Measurements from ENCODE around the gene OR9G1.

OR9G1 gene

DNA sequence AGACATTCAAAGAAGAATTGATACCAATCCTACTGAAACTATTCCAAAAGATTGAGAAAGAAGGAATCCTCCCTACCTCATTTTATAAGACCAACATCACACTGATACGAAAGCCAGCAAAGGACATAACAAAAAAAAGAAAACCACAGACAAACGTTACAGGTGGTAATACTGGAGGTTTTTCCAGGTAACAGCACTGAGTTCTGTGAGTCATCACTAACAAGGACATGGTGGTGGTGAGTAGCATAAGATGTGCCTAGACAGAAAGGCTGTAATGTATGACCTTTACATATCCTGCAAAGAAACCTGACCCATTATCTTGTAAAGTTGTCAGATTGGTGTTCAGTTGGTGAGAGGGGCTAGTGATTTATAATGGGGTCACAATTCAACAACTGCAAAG lies 15.3 kb downstream of the OR9G1 start:
- H3K27ac ChIP-seq (ENCODE audit: low read length): no peak overlapping the region
- H3K4me1 ChIP-seq (ENCODE audit: insufficient read depth, low read length): no peaks in the 10 kb centered on the region
- H3K36me3 ChIP-seq (ENCODE audit: insufficient read depth, low read depth, low read length): no peaks in the 10 kb centered on the region
- no peaks in the 10 kb centered on the region for H3K9me3 ChIP-seq (ENCODE audit: insufficient read depth, low read depth, low read length)
- no peaks in the 10 kb centered on the region for H3K27me3 ChIP-seq (ENCODE audit: insufficient read depth, low read length)
- H3K9ac ChIP-seq (ENCODE audit: low read depth, low read length): no peak overlapping the region
- no peak overlapping the region for H3K4me3 ChIP-seq (ENCODE audit: low read length)

DNA sequence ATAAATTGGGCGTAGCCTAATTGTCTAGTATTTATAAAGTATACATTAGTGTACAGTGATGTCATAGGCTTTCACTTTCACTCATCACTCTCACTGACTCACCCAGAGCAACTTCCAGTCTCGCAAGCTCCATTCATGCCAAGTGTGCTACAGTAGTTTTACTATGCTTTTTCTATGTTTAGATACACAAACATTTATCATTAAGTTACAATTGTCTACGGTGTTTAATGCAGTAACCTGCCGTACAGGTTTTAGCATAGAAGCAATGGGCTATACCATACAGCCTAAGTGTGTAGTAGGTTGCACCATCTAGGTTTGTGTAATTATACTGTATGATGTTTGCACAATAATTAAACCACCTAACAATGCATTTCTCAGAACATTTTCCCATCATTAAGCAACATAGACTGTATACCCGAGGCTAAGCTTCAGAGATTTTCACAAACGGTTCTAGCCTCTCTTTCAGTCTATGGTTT lies 17.5 kb downstream of the OR9G1 start:
- no peak overlapping the region for H3K9ac ChIP-seq (ENCODE audit: low read depth, low read length)
- H3K27ac ChIP-seq (ENCODE audit: low read length): no peak overlapping the region
- H3K9me3 ChIP-seq (ENCODE audit: insufficient read depth, low read depth, low read length): no peaks in the 10 kb centered on the region
- no peak overlapping the region for H3K4me3 ChIP-seq (ENCODE audit: low read length)
- H3K4me1 ChIP-seq (ENCODE audit: insufficient read depth, low read length): no peaks in the 10 kb centered on the region
- H3K27me3 ChIP-seq (ENCODE audit: insufficient read depth, low read length): no peaks in the 10 kb centered on the region
- no peaks in the 10 kb centered on the region for H3K36me3 ChIP-seq (ENCODE audit: insufficient read depth, low read depth, low read length)

DNA sequence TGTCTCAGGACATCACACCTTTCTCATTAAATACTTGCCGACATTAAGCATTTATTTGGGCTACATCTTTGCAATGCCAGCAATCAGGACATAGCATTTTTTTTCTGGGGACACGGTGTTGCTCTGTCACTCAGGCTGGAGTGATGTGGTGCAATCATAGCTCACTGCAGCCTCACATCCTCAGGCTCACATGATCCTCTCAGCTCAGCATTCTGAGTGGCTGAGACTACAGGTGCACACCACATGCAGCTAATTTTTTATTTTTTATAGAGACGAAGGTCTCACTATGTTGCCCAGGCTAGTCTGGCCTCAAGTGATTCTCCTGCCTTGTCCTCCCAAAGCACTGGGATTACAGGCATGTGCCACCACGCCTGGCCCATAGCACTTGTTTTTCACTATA lies 21.6 kb downstream of the OR9G1 start:
- H3K4me3 ChIP-seq (ENCODE audit: low read length): no peak overlapping the region
- H3K9ac ChIP-seq (ENCODE audit: low read depth, low read length): no peak overlapping the region
- H3K36me3 ChIP-seq (ENCODE audit: insufficient read depth, low read depth, low read length): no peaks in the 10 kb centered on the region
- H3K27me3 ChIP-seq (ENCODE audit: insufficient read depth, low read length): no peaks in the 10 kb centered on the region
- no peaks in the 10 kb centered on the region for H3K9me3 ChIP-seq (ENCODE audit: insufficient read depth, low read depth, low read length)
- H3K27ac ChIP-seq (ENCODE audit: low read length): no peak overlapping the region
- no peaks in the 10 kb centered on the region for H3K4me1 ChIP-seq (ENCODE audit: insufficient read depth, low read length)

DNA sequence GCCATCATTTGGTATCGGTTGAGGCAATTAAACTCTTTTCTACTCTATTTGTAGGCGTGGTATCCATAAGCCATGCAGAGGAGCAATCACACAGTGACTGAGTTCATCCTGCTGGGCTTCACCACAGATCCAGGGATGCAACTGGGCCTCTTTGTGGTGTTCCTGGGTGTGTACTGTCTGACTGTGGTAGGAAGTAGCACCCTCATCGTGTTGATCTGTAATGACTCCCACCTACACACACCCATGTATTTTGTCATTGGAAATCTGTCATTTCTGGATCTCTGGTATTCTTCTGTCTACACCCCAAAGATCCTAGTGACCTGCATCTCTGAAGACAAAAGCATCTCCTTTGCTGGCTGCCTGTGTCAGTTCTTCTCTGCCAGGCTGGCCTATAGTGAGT lies 41.2 kb downstream of the OR9G1 start:
- H3K27me3 ChIP-seq (ENCODE audit: insufficient read depth, low read length): no peaks in the 10 kb centered on the region
- no peaks in the 10 kb centered on the region for H3K36me3 ChIP-seq (ENCODE audit: insufficient read depth, low read depth, low read length)
- H3K4me1 ChIP-seq (ENCODE audit: insufficient read depth, low read length): no peaks in the 10 kb centered on the region
- no peak overlapping the region for H3K27ac ChIP-seq (ENCODE audit: low read length)
- no peak overlapping the region for H3K4me3 ChIP-seq (ENCODE audit: low read length)
- no peaks in the 10 kb centered on the region for H3K9me3 ChIP-seq (ENCODE audit: insufficient read depth, low read depth, low read length)
- H3K9ac ChIP-seq (ENCODE audit: low read depth, low read length): no peak overlapping the region

DNA sequence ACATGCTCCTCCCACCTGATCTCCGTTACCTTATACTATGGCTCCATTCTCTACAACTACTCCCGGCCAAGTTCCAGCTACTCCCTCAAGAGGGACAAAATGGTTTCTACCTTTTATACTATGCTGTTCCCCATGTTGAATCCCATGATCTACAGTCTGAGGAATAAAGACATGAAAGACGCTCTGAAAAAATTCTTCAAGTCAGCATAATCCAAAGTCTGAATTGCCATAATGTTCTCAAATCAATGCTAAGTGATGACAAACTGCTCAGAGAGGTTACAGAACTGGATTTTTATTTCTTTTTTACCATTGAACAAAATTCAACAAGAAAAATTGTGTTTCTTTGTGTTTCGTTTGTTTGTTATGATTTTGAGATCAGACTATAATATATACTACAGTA lies 42.0 kb downstream of the OR9G1 start:
- Histone ChIP-seq H3K36me3 (ENCODE audit: insufficient read depth, low read depth, low read length) (no peaks in the 10 kb centered on the region), H3K9me3 (ENCODE audit: insufficient read depth, low read depth, low read length) (no peaks in the 10 kb centered on the region), H3K27me3 (ENCODE audit: insufficient read depth, low read length) (no peaks in the 10 kb centered on the region), H3K4me3 (ENCODE audit: low read length) (no peak overlapping the region), H3K27ac (ENCODE audit: low read length) (no peak overlapping the region), H3K4me1 (ENCODE audit: insufficient read depth, low read length) (no peaks in the 10 kb centered on the region), H3K9ac (ENCODE audit: low read depth, low read length) (no peak overlapping the region)

DNA sequence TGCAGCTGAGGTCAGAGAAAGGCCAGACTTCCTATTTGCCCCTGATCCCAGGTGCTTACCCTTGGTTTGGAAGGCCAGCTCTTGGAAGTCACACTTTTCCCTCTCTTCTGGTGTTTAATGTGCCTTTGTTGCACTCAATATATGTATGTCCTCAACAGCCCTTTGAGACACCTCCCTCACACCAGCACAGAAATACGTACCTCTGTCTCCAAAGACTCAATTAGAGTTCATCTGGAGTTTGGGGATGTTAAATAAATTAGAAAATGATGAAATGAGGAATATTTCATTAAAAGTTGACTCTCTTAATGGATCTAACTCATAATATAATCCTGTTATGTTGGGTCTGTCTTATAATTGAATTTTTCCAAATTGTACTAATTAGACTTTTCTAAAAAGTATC lies 49.7 kb downstream of the OR9G1 start, which contains the start of gene OR9G4:
Gene OR9G4, minus strand, starts transcription at position 101 of the 400 bp plus-strand sequence. CDS start 4,931 bp downstream, outside the sequence.
- Histone ChIP-seq H3K27me3 (ENCODE audit: insufficient read depth, low read length) (no peaks in the 10 kb centered on the region), H3K9ac (ENCODE audit: low read depth, low read length) (no peak within 1 kb of the TSS), H3K36me3 (ENCODE audit: insufficient read depth, low read depth, low read length) (no peaks in the 10 kb centered on the region), H3K4me3 (ENCODE audit: low read length) (no peak within 1 kb of the TSS), H3K27ac (ENCODE audit: low read length) (no peak within 1 kb of the TSS), H3K4me1 (ENCODE audit: insufficient read depth, low read length) (no peaks in the 10 kb centered on the region), H3K9me3 (ENCODE audit: insufficient read depth, low read depth, low read length) (no peaks in the 10 kb centered on the region; the same call in 1 of the 2 replicates)

DNA sequence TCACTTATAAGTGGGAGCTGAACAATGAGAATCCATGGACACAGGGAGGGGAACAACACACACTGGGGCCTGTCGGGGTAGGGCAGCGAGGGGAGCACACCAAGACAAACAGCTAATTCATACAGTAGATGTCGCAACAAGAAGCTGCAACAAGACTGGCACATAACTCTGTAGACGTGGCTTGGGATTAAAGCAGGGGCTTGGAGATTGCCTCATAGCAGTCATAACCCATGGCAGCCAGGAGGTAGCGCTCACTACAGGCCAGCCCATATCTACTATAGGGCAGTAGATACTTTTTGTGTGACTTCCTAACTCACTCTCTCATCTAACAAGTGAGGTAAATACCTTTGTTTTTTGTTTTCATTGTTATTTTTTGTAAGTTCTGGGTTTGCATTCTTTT lies 51.3 kb downstream of the OR9G1 start:
- H3K4me3 ChIP-seq (ENCODE audit: low read length): no peak overlapping the region
- H3K4me1 ChIP-seq (ENCODE audit: insufficient read depth, low read length): no peaks in the 10 kb centered on the region
- H3K27me3 ChIP-seq (ENCODE audit: insufficient read depth, low read length): no peaks in the 10 kb centered on the region
- H3K36me3 ChIP-seq (ENCODE audit: insufficient read depth, low read depth, low read length): no peaks in the 10 kb centered on the region
- H3K9me3 ChIP-seq (ENCODE audit: insufficient read depth, low read depth, low read length): no peaks in the 10 kb centered on the region; the same call in 1 of the 2 replicates
- H3K27ac ChIP-seq (ENCODE audit: low read length): no peak overlapping the region
- H3K9ac ChIP-seq (ENCODE audit: low read depth, low read length): no peak overlapping the region

DNA sequence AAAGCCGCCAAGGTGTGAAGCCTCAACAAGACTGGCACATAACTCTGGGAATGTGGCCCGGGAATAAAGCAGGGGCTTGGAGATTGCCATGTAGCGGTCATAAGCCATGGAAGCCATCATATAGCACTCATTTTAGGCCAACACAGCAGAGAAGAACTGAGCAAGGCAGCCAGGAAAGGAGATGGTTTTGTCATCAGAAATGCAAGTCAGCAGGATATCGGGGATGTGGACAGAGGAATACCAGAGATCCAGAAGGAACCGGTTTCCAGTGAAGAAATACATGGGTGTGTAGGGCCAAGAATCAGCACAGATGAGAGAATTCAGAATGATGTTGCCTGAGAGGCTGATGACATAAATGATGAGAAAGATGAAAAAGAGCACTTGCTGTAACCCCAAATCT lies 52.6 kb downstream of the OR9G1 start:
- H3K9me3 ChIP-seq (ENCODE audit: insufficient read depth, low read depth, low read length): no peaks in the 10 kb centered on the region; the same call in 1 of the 2 replicates
- no peak overlapping the region for H3K4me3 ChIP-seq (ENCODE audit: low read length)
- no peak overlapping the region for H3K27ac ChIP-seq (ENCODE audit: low read length)
- H3K36me3 ChIP-seq (ENCODE audit: insufficient read depth, low read depth, low read length): no peaks in the 10 kb centered on the region
- H3K27me3 ChIP-seq (ENCODE audit: insufficient read depth, low read length): no peaks in the 10 kb centered on the region
- no peaks in the 10 kb centered on the region for H3K4me1 ChIP-seq (ENCODE audit: insufficient read depth, low read length)
- no peak overlapping the region for H3K9ac ChIP-seq (ENCODE audit: low read depth, low read length)
